Spinal cord (tissue), 10 donors: ENCODE measurements around the gene CDK5RAP1. TPM values are rescaled to one million over a fixed set of nuclear protein-coding genes. Genes with fewer than 3 reads are reported as not detected.
"Not testable (repeated sequence)": the region's sequence is repeated elsewhere in the genome, so short reads cannot be mapped to it uniquely, and the experiment has no call there.

Source experiments
- DNase-seq, 6 donors: peaks; one replicate each; pipeline versions ENCODE4 v3.0.0 to v3.0.0-alpha.2; 2013 to 2015; ENCODE audit warnings: low spot score in 6 of 6, low read depth in 4 of 6
- H3K27ac ChIP-seq: one replicate; pipeline ENCODE4 v1.5.1; 2013; ENCODE audit warnings: low read depth, low read length, control low read depth
- H3K27me3 ChIP-seq: one replicate; pipeline ENCODE4 v1.6.1; 2013; ENCODE audit warnings: low read length; ENCODE audit not compliant: control insufficient read depth, insufficient read depth
- H3K36me3 ChIP-seq: one replicate; pipeline ENCODE4 v1.6.1; 2013; ENCODE audit warnings: low read length; ENCODE audit not compliant: control insufficient read depth, insufficient read depth
- H3K4me1 ChIP-seq: one replicate; pipeline ENCODE4 v1.6.1; 2013; ENCODE audit warnings: low read length; ENCODE audit not compliant: control insufficient read depth, insufficient read depth
- H3K4me3 ChIP-seq: one replicate; pipeline ENCODE4 v1.5.1; 2013; ENCODE audit warnings: low read depth, low read length, control low read depth
- H3K9me3 ChIP-seq: one replicate; pipeline ENCODE4 v1.6.1; 2013; ENCODE audit warnings: low read length; ENCODE audit not compliant: control insufficient read depth, insufficient read depth
- WGBS: methylation state at CpG from one replicate; pipeline ENCODE4 v1.1.5; 2013; ENCODE audit warnings: missing lambda C conversion rate; ENCODE audit not compliant: insufficient coverage; 5-methylcytosine and 5-hydroxymethylcytosine counted together
- polyA plus RNA-seq, 2 donors: library from polyadenylated mRNA; unstranded; fragments of 120-200 nt; gene quantifications; one replicate each; pipeline ENCODE4 v1.2.1, GENCODE V29; 2013; ENCODE audit not compliant: insufficient read length in 2 of 2
- total RNA-seq, 2 donors: library from RNA; depleted of rRNA in 1 of 2; stranded (reverse); fragments of 120-200 nt in 1 of 2; fragments of >200 nt in 1 of 2; gene quantifications; one replicate each; pipeline versions ENCODE4 v1.2.3 to v1.2.4, GENCODE V29; 2013 to 2014
- donor health status: healthy.

Gene CDK5RAP1
- total and polyA plus RNA-seq, 4 donors = 24.1 to 45.3 (median 39.3) TPM

- peaks cover 11% of the 10 kb centered on the region for H3K36me3 ChIP-seq
- peak in 2 of 6 donors; percentile 62 to 80 for DNase-seq
- no peaks in the 10 kb centered on the region for H3K9me3 ChIP-seq
- H3K27ac ChIP-seq = no peak overlapping the region
- H3K27me3 ChIP-seq = no peaks in the 10 kb centered on the region
- H3K4me3 ChIP-seq = no peak overlapping the region
- H3K4me1 ChIP-seq = peaks cover 43% of the 10 kb centered on the region
- no CpG with 5 or more reads among the region's 7 CpGs for WGBS
Observed at GRCh38 chr20:33441142-33441955, 40.0 kb upstream of the CDK5RAP1 start.

GRCh38 chr20:33440562-33440961 is 39.2 kb upstream of the CDK5RAP1 start:
- H3K4me3 ChIP-seq, DNase-seq, H3K27ac ChIP-seq, H3K27me3 ChIP-seq, H3K9me3 ChIP-seq: not testable (repeated sequence)
- WGBS = 83% methylated on average over 7 of the region's 7 CpGs
- peaks cover 14% of the 10 kb centered on the region for H3K36me3 ChIP-seq
- peaks cover 43% of the 10 kb centered on the region for H3K4me1 ChIP-seq

DNA sequence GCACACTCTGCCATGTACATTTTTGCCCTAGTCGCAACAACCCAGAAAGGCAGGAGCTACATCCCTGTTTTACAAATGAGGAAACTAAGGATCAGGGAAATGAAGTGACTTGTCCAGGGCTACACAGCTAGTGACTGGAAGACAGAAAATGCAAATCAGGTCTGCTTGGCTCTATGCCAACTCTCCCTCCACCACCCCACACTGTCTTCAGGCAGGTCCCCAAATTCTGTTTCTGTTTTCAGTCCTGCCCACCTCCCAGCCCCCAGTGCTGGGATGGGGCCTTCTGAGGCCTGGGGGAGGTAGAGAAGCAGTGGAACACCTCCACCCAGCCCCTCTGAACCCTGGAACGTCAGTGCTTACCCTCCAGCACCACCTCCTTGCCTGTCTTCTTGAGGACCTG is 37.2 kb upstream of the CDK5RAP1 start:
- 70% methylated on average over 1 of the region's 2 CpGs for WGBS

DNA sequence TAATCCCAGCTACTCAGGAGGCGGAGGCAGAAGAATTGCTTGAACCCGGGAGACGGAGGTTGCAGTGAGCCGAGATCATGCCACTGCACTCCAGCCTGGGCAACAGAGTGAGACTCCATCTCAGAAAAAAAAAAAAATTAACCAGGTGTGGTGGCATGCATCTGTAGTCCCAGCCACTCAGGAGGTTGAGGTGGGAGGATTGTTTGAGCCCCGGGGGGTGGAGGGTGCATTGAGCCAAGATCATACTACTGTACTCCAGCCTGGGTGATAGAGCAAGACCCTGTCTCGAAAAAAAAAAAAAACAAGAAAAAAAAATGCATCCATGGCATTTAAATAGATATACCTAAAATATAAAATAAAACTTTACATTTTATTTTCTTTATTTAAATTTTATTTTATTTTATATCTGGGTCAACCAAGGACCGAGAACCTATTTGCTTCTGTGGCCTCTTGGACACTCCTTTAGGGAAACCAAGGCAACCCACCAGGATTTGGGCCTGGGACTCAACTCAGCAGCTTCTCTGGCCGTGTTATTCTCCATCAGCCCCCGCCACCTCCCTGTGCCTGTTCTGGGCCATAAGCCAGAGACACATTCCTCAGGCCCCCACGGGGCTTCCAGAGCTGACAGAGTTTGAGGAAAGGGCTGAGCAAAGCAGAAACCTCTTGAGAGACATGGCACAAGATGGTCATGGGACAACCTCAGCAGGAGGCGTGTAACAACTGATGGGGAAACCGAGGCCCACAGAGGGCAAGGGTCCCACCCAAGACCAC is 36.0 kb upstream of the CDK5RAP1 start:
- no peak overlapping the region for H3K4me3 ChIP-seq
- peak overlapping the region; percentile 78 for H3K27ac ChIP-seq
- DNase-seq = peak in 2 of 6 donors; percentile 62 to 87

More for the DNA sequence above, 37.2 kb upstream of the CDK5RAP1 start:
- no peaks in the 10 kb centered on the region for H3K9me3 ChIP-seq
- peak overlapping the region; percentile 47 for H3K27ac ChIP-seq
- peaks cover 31% of the 10 kb centered on the region for H3K4me1 ChIP-seq
- peak in 1 of 6 donors; percentile 14 for DNase-seq
- no peaks in the 10 kb centered on the region for H3K27me3 ChIP-seq
- no peak overlapping the region for H3K4me3 ChIP-seq
- peaks cover 30% of the 10 kb centered on the region for H3K36me3 ChIP-seq

DNA sequence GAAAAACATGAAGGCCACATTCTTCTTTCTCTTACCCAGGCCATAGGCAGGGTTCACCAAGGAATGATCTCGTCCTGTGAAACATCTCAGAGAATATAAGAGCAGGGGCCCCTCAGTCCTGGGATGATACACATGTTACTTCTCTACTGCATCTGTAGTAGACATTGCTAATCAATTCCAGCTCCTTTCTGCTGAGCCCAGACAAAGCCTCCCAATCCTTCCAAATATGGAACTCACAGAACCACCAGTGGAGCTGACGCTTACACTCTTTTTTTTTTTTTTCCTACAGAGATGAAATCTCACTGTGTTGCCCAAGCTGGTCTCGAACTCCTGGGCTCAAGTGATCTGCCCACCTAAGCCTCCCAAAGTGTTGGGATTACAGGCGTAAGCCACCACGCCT is 33.1 kb upstream of the CDK5RAP1 start:
- H3K27ac ChIP-seq = no peak overlapping the region
- WGBS = 94% methylated on average over 4 of the region's 5 CpGs

More for the DNA sequence above, 36.0 kb upstream of the CDK5RAP1 start:
- Histone ChIP-seq H3K4me1 (peaks cover 26% of the 10 kb centered on the region), H3K36me3 (peaks cover 32% of the 10 kb centered on the region), H3K9me3 (no peaks in the 10 kb centered on the region), H3K27me3 (no peaks in the 10 kb centered on the region)
- 63% methylated on average over 10 of the region's 12 CpGs for WGBS

DNA sequence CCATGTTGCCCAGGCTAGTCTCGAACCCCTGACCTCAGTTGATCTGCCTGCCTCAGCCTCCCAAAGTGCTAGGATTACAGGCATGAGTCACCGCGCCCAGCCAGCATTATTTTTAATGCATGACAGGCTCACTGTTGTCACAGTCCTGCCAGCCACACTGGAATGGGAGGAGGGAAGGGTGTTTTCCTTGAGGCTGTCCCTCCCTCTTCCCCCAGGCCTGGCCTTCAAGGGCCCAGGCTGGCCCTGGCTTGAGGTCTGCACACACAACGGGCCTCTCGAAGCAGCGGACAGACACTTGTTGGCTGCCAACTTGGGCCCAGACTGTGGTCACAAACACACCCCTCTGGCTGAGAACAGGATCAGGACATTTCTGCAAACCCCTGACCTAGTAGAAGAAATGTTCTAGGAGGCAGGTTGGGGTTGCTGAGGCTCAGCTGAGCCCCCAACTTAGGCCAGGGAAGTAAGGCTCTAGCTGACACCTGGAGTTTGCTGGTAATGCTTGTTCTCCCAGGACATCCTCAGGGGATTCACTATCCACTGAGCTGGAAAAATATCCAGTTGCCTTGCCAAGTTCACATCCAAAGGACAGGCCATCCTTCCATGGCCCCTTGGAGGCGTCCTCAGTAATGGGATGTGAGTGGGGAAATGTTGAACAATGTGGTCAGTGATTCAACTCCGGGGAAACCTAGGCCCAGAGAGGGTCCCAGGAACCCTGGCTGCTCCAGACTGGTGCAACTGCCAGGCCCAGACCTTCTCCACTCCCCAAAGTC is 32.3 kb upstream of the CDK5RAP1 start:
- H3K27ac ChIP-seq = no peak overlapping the region
- no peak overlapping the region for H3K4me3 ChIP-seq
- H3K4me1 ChIP-seq = peaks cover 20% of the 10 kb centered on the region
- 74% methylated on average over 4 of the region's 8 CpGs for WGBS
- no peak for DNase-seq
- no peaks in the 10 kb centered on the region for H3K9me3 ChIP-seq
- peaks cover 32% of the 10 kb centered on the region for H3K36me3 ChIP-seq
- no peaks in the 10 kb centered on the region for H3K27me3 ChIP-seq

More for the DNA sequence above, 33.1 kb upstream of the CDK5RAP1 start:
- Histone ChIP-seq H3K36me3 (peaks cover 32% of the 10 kb centered on the region), H3K4me3 (no peak overlapping the region), H3K9me3 (no peaks in the 10 kb centered on the region), H3K4me1 (peaks cover 23% of the 10 kb centered on the region), H3K27me3 (no peaks in the 10 kb centered on the region)
- no peak for DNase-seq

- DNase-seq = peak in 1 of 6 donors; percentile 55
- Histone ChIP-seq H3K9me3 (no peaks in the 10 kb centered on the region), H3K36me3 (peaks cover 25% of the 10 kb centered on the region), H3K4me1 (peaks cover 6% of the 10 kb centered on the region), H3K27ac (no peak overlapping the region), H3K4me3 (no peak overlapping the region), H3K27me3 (no peaks in the 10 kb centered on the region)
- 54% methylated on average over 4 of the region's 5 CpGs for WGBS
Observed at GRCh38 chr20:33431797-33432381, 30.6 kb upstream of the CDK5RAP1 start.

DNA sequence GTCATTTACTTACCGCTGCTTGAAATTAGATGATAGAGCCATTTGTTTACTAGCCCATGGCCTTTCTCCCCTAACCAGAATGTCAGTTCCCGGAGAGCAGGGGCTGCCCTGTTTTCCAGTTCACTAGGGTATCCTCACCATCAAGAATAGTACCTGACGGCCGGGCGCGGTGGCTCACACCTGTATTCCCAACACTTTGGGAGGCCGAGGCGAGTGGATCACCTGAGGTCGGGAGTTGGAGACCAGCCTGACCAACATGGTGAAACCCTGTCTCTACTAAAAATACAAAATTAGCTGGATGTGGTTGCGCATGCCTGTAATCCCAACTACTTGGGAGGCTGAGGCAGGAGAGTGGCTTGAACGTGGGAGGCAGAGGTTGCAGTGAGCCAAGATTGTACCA is 22.6 kb upstream of the CDK5RAP1 start:
- not testable (repeated sequence) for H3K27me3 ChIP-seq, H3K9me3 ChIP-seq, H3K27ac ChIP-seq, H3K4me1 ChIP-seq, H3K4me3 ChIP-seq, DNase-seq
- H3K36me3 ChIP-seq = peaks cover 30% of the 10 kb centered on the region
- 94% methylated on average over 2 of the region's 11 CpGs for WGBS
